HCT116 (cell line): ENCODE data around the gene GSDMA.

Experiments
- CBX3 ChIP-seq: IDR thresholded peaks from 2 replicates; pipeline ENCODE4 v1.6.1; 2012; ENCODE audit warnings: low read depth
- CEBPB ChIP-seq: IDR thresholded peaks from 2 replicates; pipeline ENCODE4 v1.6.1; 2012; ENCODE audit warnings: low read depth
- CTCF ChIP-seq, 3 experiments: fragments of 200-600 bp in 1 of 3; sonication (generic) in 1 of 3; IDR thresholded peaks in 2 of 3; conservative IDR thresholded peaks in 1 of 3; 2 replicates each; pipeline ENCODE4 v1.5.1; 2012 to 2017; ENCODE audit warnings: low read depth in 2 of 3, low read length in 2 of 3, antibody characterized with exemption in 1 of 3, borderline replicate concordance in 1 of 3, control low read depth in 1 of 3, mild to moderate bottlenecking in 1 of 3, mixed read lengths in 1 of 3, mixed run types in 1 of 3, moderate library complexity in 1 of 3; ENCODE audit not compliant: insufficient read depth in 1 of 3
- JUND ChIP-seq: IDR thresholded peaks from 2 replicates; pipeline ENCODE4 v1.6.1; 2012
- POLR2A ChIP-seq: IDR thresholded peaks from 2 replicates; pipeline ENCODE4 v1.7.0; 2011; ENCODE audit warnings: borderline replicate concordance; ENCODE audit not compliant: insufficient read depth, insufficient read length; ENCODE audit errors: extremely low read depth
- POLR2AphosphoS5 ChIP-seq: IDR thresholded peaks from 2 replicates; pipeline ENCODE4 v1.6.1; 2011; ENCODE audit warnings: mild to moderate bottlenecking, low read depth, low read length, moderate library complexity
- REST ChIP-seq: IDR thresholded peaks from 2 replicates; pipeline ENCODE4 v1.6.1; 2012; ENCODE audit warnings: low read depth
- SP1 ChIP-seq: IDR thresholded peaks from 2 replicates; pipeline ENCODE4 v1.6.1; 2012; ENCODE audit warnings: low read depth
- SRF ChIP-seq: IDR thresholded peaks from 2 replicates; pipeline ENCODE4 v1.6.1; 2012; ENCODE audit warnings: low read depth
- ZNF274 ChIP-seq: fragments of 200-500 bp; sonication (Bioruptor generic); IDR thresholded peaks from 2 replicates; pipeline ENCODE4 v1.6.1; 2014; ENCODE audit warnings: mild to moderate bottlenecking, low read depth, low read length, inconsistent platforms

GRCh38 chr17:39919087-39919683 lies 43.6 kb upstream of the GSDMA start:
- TF ChIP-seq JUND, result no peak
- no peak for TF ChIP-seq POLR2A
- no peak for TF ChIP-seq CTCF (IDR thresholded peaks at IDR 0.05 in 2 of 3, conservative IDR thresholded peaks at IDR 0.05 in 1 of 3; ENCODE audit: borderline replicate concordance in 1 of 3, insufficient read depth in 1 of 3, low read depth in 2 of 3, low read length in 2 of 3)
- no peak for TF ChIP-seq REST
- no peak for TF ChIP-seq SP1
- no peak for TF ChIP-seq POLR2AphosphoS5
- TF ChIP-seq ZNF274, result no peak
- TF ChIP-seq CEBPB, result no peak
- no peak for TF ChIP-seq CBX3
- TF ChIP-seq SRF, result no peak
